HG02623 (cell line): ENCODE results near the gene CHST11.

ENCODE experiments used
- ATAC-seq: cut with Tn5 transposase; IDR thresholded peaks from one replicate; pipeline ENCODE4 v1.9.1; 2021; ENCODE audit warnings: moderate library complexity; ENCODE audit not compliant: unreplicated experiment

CHST11 gene

GRCh38 chr12:104708891-104709290, 252.1 kb downstream of the CHST11 start:
- ATAC-seq, result no peak

GRCh38 chr12:104709692-104710435, 253.1 kb downstream of the CHST11 start:
- no peak for ATAC-seq

GRCh38 chr12:104710940-104711689, 254.4 kb downstream of the CHST11 start:
- no peak for ATAC-seq

GRCh38 chr12:104712477-104712876, 255.7 kb downstream of the CHST11 start:
- no peak for ATAC-seq

- no peak for ATAC-seq
Measured at GRCh38 chr12:104712968-104713367, 256.2 kb downstream of the CHST11 start.

- no peak for ATAC-seq
Measured at GRCh38 chr12:104713444-104713843, 256.7 kb downstream of the CHST11 start.

GRCh38 chr12:104714369-104714768, 257.6 kb downstream of the CHST11 start:
- no peak for ATAC-seq

GRCh38 chr12:104716172-104716571, 259.4 kb downstream of the CHST11 start:
- no peak for ATAC-seq

GRCh38 chr12:104718304-104718929, 261.7 kb downstream of the CHST11 start:
- no peak for ATAC-seq

GRCh38 chr12:104719700-104720338, 263.1 kb downstream of the CHST11 start:
- peak; percentile 21 for ATAC-seq

- peak; percentile 44 for ATAC-seq
Measured at GRCh38 chr12:104720339-104721038, 263.7 kb downstream of the CHST11 start.

- ATAC-seq, result no peak
Measured at GRCh38 chr12:104721039-104721405, 264.3 kb downstream of the CHST11 start.

- no peak for ATAC-seq
Measured at GRCh38 chr12:104721936-104722335, 265.2 kb downstream of the CHST11 start.

- no peak for ATAC-seq
Measured at GRCh38 chr12:104722601-104723534, 266.1 kb downstream of the CHST11 start.

GRCh38 chr12:104723895-104724294, 267.1 kb downstream of the CHST11 start:
- no peak for ATAC-seq

- ATAC-seq, result no peak
Measured at GRCh38 chr12:104724992-104725585, 268.3 kb downstream of the CHST11 start.

GRCh38 chr12:104725610-104726009, 268.9 kb downstream of the CHST11 start:
- no peak for ATAC-seq

- ATAC-seq, result no peak
Measured at GRCh38 chr12:104727726-104728465, 271.1 kb downstream of the CHST11 start.

- no peak for ATAC-seq
Measured at GRCh38 chr12:104729091-104729490, 272.3 kb downstream of the CHST11 start.
